HG03469 (cell line): ENCODE results near the gene FNIP2.

Experiments used
- ATAC-seq: cut with Tn5 transposase; IDR thresholded peaks from one replicate; pipeline ENCODE4 v1.9.1; 2021; ENCODE audit warnings: mild to moderate bottlenecking, moderate library complexity, moderate number of reproducible peaks; ENCODE audit not compliant: unreplicated experiment

The FNIP2 gene

DNA sequence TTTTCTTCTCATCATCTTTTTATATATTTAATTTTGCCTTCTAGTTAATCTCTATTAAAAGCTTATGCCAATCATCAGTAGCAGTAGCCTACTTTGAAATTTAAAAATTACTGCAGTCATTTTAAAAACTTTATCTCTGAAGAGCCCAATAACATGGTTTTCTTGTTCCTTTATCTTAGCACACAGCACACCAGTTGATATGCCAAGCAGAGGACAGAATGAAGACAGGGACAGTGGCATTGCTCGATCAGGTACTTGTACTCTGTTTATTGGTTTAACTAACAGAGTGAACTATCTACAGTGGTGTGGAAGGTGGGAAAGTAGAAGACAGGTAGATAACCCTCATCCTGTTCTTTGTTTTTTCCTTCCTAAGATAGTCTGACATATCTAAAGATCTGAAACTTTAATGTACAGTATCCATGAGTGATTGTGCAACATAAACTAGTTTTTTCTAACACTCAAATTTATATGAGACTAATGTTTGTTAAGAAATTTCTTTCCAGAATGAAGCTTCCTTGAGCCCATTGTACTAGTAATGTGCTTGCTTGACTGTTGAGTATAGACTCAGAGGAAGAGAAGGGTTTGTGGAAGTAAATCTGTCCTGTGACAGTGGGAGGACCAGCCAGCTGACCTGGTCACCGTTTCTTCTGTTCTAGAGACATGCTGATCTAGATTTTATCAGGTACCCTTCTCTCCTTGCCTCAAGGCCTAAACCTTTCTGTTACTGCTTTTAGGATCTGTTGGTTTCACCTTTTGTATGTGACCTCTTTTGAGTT lies 66.6 kb downstream of the FNIP2 start:
- no peak for ATAC-seq

DNA sequence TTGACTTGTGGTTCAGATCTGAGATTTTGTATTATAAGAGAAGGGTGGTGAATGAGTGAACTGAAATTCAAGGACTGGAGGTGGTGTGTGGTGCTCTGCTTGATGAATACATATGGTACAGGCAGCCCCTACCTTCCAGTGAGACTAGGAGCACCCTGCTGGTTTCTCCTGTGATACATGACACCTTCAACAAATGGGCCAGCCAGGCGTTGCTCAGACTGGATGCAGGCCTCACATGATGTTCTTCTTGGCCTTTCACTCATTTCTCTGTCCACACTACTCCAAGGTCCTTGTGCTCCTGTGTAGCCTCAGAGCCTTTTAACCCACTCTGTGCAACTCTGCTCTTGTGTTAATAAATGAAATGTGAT lies 67.2 kb downstream of the FNIP2 start:
- no peak for ATAC-seq

DNA sequence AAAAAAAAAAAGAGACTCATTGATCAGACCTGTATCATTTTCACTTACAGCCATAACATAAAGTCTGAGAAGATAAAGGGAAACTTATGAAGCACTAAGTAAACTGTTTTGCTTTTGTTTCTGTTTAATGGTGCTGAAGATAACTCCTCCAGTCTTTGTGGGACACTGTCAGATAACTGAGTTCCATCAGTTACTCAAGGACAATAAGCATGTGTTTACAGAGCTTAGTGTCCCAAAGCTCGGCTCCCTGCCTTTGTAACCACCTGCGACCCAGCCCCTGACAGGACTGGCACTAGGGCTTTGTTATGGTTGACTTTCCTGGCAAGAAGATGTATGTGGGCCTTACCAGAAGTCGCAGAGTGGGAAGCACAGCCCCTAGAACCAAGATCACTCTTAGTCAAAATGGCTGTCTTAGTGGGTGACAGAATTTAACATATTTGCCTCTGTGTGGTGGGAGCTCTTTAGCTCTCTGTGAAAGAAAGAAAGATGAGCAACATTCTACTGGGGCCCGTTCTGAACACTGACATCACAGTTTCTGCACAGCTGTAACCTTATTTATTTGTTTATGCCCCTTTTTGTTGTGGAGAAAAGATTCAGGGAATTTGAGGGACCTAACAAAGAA lies 68.1 kb downstream of the FNIP2 start:
- no peak for ATAC-seq

DNA sequence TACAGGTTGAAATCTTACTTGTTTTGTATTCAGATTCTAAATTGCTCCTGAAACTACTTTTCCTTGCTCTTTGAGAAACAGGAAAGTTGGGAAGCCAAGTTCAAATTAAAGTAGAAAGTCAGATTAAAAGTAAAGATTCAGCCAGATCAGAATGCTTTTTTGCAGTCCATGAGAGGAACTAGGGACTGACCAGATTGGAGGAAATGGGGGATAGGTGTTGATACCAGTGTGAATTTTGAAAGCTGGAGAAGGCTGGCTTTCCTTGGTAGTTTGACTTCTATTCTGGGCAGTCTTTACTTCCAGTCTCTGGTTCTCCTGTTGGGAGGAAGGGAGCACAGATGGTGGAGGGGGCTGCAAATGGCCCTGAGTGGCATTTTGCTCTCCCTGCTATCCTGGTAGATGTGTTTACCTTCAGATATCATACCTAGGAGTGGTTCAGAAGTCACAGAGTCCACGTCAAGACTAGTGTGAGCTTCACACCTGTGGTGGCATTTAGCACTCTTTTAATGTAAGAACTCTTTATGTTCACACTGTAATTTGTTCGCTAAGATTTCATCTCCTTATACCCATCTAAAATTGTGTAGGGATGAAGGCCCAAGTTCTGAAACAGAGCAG lies 68.8 kb downstream of the FNIP2 start:
- no peak for ATAC-seq

DNA sequence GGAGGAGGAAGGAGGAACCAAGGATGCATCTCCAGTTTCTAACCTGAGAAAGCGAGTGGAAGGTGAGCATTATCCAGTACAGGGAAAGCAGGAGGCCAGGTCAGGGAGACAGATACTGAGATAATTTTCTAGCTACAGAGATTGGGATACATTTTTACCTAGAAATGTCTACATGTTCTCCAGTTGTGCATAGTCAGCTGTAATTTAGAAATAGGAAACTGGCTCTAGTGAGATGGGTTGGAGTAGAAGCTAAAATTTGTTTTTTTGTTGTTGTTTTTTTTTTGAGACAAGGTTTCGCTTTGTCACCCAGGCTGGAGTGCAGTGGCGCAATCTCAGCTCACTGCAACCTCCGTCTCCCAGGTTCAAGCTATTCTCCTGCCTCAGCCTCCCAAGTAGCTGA lies 71.3 kb downstream of the FNIP2 start:
- ATAC-seq, result no peak

DNA sequence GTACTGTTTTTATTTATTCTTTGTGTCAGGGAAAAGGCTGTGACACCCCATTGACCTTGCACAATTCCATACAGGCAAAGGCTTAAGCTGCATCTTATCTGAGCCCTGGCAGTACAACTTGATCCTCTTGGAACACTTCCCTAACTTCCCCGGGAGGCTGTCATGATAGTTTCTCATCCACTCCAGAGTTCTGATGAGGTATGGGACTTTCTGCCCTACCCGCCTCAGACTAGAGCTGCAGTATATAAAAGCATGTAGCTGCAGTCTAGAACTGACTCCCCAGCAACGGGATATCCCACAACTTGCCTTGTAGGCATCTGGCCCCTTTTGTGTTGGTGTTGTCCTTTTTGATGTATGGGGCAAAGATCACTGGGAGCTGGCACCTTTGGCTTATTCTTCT lies 72.7 kb downstream of the FNIP2 start:
- ATAC-seq, result no peak

DNA sequence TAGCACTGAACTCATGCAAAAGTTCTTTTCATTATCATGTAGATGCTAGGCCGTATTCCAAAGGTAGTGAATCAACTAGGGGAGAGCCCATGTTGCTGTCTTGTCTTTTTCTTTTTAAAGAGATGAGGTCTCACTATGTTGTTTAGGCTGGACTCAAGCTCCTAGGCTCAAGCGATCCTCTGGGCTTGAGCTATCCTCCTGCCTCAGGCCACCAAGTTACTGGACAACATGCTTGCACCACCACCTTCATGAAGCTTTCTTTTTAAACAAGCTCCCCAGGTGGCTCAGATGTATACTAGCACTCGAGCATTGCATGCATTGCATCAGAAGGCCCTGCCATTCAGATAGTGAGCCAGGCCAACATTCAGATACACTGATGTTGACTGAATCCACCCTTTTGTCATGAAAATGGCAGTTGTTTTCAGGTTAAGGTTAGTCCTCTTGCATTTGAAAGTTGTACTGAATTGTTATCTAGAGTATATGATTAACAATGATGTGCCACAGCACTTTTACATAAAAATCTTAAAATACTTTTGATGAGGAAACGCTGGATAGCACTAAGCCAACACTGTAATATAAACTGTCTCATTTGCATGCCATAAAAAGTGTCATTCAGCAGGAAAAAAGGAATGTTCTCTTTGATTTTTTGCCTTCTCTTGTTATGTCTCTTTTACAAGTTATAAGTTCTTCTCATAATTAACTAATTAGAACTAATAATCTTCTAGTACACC lies 76.7 kb downstream of the FNIP2 start:
- no peak for ATAC-seq

DNA sequence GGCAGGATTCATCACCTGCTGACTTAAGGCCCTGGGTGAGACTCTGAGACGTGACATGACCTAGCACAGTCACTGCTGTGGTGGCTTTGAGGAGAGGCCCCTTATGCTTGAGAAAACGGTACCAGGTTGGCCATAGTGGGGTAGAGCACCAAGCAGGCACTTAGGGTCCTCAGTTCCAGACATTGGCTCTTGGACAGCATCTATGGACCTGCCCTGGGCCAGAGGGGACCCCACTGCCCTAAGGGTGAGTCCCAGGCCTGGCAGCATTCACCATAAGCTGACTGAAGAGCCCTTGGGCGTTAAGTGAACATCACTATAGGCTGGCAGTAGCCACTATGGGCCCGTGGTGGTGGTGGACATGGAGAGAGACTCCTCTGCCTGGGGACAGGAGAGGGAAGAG lies 78.7 kb downstream of the FNIP2 start:
- no peak for ATAC-seq

DNA sequence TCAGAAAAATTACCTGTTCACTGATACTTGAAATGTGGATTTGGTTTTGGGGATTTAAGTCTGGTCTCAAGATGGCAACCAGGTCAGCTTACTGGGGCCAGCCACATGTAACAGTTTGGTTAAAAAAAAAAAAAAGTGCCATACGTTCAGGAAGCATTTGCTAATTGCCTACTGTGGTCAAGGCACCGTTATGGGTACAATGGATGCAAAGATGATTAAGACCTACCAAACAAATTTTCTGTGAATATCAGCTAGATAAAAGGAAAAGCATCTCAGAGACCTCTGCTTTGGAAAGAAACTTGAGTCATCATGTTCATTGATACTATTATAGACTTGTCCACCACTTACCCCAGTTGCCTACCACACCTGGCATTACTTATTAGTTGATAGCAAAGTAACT lies 80.9 kb downstream of the FNIP2 start:
- no peak for ATAC-seq

DNA sequence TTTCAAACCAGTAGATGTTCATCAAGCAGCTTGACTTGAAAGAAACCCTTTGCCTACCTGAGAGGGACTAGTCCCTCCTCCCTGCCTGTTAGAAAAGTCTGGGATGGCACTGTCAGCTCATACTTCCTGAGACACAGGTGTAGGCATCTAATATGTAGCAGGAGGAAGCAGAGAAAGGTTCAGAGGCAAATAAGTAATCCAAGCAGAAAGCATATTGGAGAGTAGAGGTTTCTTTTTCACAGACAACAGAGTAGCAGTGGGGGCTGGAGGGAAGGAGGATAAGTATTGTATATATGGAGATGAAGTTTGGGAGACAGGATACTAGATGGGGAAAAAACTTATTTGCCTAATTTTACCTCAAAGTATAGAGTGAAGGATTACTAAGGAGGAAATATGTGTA lies 81.5 kb downstream of the FNIP2 start:
- no peak for ATAC-seq

DNA sequence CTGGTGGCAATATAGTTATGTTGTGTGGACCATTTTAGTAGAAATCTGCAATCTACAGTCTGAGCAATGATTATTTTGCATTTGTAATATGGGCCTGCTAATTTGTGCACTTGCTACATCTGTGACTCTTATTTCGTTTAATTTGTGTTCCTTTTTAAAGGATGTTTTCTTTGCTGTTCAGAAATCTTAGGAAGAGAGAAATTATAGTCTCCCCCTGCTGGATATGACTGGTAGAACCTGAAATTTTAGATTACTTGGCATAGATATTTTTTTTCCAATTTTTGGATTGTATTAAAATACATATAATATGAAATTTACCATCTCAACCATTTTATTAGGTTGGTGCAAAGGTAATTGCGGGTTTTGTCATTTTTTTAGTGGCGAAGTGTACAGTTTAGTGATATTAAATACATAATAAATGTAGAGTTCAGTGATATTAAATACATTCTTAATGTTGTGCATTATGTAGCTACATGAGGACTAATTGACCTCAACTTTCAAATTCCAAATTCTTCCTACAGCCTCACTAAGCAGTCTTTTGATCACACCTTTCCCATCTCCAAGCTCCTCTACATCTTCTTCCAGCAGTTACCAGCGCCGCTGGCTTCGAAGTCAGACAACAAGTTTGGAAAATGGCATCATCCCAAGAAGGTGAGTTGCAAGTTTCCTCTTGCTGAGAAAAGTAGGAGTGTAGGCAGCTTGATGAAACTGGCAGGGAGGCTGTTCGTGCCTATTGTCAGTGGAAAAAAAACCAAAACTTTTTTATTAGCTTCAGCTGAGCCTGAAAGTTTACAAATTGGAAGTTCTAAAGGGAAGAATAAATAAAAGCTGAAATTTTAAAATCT lies 82.2 kb downstream of the FNIP2 start:
- no peak for ATAC-seq

DNA sequence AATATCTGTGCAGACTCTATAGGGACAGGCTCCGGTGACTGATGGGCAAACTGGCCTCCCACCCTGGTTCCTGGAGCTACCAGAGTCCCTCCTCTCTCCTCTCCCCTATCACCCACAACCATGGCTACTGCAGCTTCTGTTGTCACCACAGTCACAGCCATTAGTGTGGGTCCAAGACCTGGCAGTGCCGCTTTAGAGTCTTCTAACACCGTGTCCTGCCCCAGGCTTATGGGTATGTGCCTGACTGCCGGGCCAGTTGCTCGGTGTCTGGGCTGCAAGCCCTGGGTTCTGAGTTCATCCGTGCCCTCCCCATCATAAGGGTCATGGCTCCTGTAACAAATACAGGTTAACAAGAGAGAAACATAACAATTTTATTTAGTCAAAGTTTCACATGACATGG lies 85.4 kb downstream of the FNIP2 start:
- no peak for ATAC-seq

DNA sequence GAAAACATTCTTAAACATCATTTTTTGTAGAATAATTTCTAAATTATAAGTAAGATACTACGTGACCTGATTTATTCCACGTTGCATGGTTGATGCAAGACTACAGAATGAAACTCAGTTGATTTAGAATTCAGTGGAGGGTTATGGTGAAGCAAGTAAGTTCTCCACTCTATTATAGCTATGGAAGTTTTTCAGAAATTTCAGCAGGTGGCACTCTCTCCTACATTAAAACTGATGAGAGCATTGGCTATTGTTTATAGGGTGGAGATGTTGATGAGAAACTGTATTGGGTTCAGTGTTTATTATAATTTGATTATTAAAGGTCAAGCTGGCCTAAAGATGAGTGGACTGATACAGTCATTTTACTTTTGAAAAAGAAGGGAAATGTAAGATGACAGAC lies 88.0 kb downstream of the FNIP2 start:
- ATAC-seq, result peak; percentile 62

DNA sequence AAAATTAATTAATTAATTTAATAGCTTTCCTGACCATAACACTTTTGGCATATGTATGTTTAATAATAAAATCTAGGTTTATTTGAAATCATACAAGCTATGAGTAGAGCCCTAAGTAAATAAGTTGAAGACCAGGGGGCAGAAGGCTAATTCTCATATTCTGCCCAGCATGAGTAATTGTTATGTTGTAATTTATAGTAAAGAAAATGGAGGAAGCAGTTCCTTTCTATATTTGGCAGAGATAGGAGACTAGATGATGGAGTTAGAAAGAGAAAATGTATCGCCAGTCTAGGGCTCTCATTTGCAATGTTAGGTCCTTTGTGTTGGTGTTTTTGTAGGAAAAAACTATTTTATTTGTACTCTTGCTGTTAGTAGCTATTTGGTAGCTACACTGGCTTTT lies 89.1 kb downstream of the FNIP2 start:
- ATAC-seq, result no peak

DNA sequence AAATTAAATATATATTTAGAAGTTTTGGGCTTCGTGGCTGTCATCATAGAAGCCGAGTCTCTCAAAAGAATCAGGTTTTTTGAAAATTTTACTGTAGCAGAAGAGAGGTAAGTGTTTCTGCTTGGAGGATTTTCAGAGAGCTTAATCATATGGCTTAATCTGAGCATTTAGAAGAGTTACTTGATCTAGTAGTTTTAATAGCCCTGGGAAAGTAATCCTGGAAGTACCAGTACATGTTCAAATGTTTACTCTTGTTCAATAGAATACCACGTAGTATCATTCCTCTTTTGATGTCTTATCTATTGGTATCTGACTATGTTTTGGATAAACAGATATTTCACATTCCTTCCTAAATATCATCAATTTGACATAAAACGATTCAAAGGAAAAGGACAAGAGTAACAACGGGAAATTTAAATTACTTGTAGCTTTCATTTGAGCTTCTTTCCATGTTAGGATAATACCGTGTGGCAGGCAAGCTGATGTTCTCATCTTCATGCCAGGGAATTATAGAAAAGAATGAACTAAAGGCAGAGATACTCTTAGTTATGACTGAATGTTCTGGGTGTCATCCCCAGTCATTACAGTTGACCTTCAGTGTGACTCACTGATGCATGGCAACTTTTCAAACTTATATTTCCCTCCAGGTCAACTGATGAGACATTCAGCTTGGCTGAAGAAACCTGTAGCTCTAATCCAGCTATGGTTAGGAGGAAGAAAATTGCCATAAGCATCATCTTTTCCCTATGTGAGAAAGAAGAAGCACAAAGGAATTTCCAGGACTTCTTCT lies 89.8 kb downstream of the FNIP2 start:
- ATAC-seq, result no peak

DNA sequence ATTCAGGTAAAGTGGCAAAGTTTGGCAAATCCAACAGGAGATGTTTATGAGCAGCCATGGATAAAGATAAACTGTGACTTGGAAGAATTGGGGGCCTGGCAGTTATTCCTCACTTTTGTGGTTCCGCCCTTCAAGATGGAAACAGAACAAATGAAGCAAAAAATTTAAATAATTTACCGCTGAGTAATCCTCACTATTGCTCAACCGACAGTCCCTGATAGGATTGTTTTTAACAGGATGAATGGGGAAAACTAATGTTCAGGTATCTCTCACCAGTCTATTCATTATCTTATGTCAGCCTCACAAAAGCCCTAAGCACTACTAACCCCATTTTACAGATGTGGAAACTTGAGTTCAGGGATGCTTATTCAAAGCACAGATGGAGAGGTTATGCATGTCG lies 90.8 kb downstream of the FNIP2 start:
- no peak for ATAC-seq

DNA sequence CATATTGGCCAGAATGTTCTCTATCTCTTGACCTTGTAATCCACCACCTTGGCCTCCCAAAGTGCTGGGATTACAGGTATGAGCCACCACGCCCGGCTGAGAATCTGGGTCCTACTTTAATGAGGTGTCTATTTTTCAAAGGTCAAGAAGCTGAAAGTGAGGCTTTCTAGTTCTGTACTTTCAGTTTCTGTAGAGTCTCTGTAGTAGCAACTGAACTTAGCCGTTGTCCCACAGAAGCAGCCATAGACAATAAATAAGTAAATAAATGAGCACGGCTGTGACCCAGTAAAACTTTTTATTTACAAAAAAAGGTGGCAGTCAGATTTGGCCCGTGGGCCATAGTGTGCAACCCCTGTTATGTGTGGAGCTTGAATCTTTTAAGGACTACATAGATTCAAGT lies 92.0 kb downstream of the FNIP2 start:
- no peak for ATAC-seq

DNA sequence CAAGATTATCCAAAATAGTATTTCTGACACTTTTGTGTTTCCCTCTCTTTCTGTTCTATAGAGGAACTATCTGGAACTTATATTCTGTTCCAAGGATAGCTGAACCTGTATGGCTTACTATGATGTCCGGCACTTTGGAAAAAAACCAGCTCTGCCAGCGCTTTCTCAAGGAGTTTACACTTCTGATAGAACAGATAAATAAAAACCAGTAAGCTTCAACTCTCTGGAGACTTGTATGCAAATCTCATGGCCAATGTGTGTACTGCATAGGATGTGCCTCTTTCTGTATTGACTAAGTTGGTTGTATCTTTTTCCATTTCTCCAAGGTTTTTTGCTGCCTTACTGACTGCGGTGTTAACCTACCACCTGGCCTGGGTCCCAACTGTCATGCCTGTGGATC lies 92.5 kb downstream of the FNIP2 start:
- no peak for ATAC-seq

DNA sequence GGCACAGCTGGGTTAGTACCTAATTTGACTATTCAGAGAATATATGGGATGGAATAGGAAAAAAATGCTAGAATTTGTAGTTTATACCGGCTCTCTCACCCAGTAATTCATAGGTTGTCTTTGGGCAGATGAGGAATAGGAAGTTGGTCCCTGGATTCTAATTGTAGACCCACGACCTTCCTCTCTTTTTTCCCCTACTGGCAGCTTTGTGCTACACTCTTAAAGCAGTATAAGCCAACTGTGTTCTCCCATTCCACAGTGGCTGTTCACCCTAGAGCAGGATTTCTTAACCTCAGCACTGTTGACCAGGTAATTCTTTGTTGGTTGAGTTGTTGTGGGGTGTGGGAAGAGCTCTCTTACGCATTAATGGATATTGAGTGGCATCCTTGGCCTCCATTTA lies 92.9 kb downstream of the FNIP2 start:
- no peak for ATAC-seq

DNA sequence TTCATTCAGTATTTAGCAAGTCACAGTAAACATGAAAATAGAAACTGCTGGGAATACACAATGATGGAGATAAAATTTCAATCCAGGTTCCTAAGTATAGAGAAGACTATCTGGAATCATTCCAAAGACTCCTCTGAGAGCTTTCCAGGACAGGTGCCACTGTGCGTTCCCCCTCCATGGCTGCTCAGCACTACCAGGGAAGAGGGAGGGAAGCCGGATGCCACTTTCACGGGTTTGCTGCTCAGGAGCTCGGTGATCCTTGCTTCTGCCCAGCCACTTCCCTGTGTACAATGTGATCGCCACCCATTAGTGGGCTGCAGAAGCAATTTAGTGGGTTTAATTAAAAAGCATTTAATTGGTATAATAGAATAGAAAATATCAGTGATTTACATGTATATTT lies 94.5 kb downstream of the FNIP2 start:
- ATAC-seq, result no peak
